Right lobe of liver (tissue), 6 donors: Measurements from ENCODE around the gene ZBTB43. TPM values are rescaled to one million over a fixed set of nuclear protein-coding genes. Genes with fewer than 3 reads are reported as not detected.

Experiments
- ATAC-seq, 4 donors: fragments of 200-7000 bp; cut with Tn5 transposase; one replicate each; pipeline ENCODE4 v1.9.1; 2020; ENCODE audit warnings: mild to moderate bottlenecking in 4 of 4, moderate library complexity in 4 of 4
- DNase-seq, 3 donors: peaks; one replicate each; pipeline ENCODE4 v3.0.0-alpha.2; 2020
- H3K27ac ChIP-seq, 3 donors: fragments of 200-600 bp; one replicate each; pipeline ENCODE4 v1.8.0; 2022
- H3K27me3 ChIP-seq, 2 donors: fragments of 200-600 bp; one replicate each; pipeline ENCODE4 v1.8.0; 2022
- H3K36me3 ChIP-seq, 4 donors: fragments of 200-600 bp; sonication (generic) in 1 of 4; one replicate each; pipeline versions ENCODE4 v1.5.1 to v1.8.0; 2017 to 2022; ENCODE audit warnings: control low read depth in 1 of 4
- H3K4me1 ChIP-seq, 4 donors: fragments of 200-600 bp; sonication (generic) in 1 of 4; one replicate each; pipeline versions ENCODE4 v1.5.1 to v1.8.0; 2017 to 2022; ENCODE audit warnings: control low read depth in 1 of 4
- H3K4me3 ChIP-seq, 3 donors: fragments of 200-600 bp; one replicate each; pipeline ENCODE4 v1.8.0; 2022
- H3K9me3 ChIP-seq, 4 donors: fragments of 200-600 bp; sonication (generic) in 1 of 4; one replicate each; pipeline versions ENCODE4 v1.5.1 to v1.8.0; 2017 to 2022; ENCODE audit warnings: control low read depth in 1 of 4
- CTCF ChIP-seq, 4 donors: fragments of 200-600 bp in 3 of 4; fragments of 450-650 bp in 1 of 4; IDR thresholded peaks; one replicate each; pipeline versions ENCODE4 v1.5.1 to v1.8.0; 2016 to 2022; ENCODE audit warnings: antibody characterized with exemption in 4 of 4, mild to moderate bottlenecking in 2 of 4
- POLR2A ChIP-seq: fragments of 450-650 bp; IDR thresholded peaks from one replicate; pipeline ENCODE4 v1.6.1; 2017; ENCODE audit warnings: antibody characterized with exemption, mild to moderate bottlenecking
- WGBS: methylation state at CpG from one replicate; pipeline ENCODE4 v1.1.6; 2018; ENCODE audit warnings: low coverage, low lambda C conversion rate; ENCODE audit not compliant: insufficient coverage; ENCODE audit errors: missing lambda C conversion rate; 5-methylcytosine and 5-hydroxymethylcytosine counted together
- intact Hi-C, 2 donors: fragments of 100-400 bp; cut with DNase I; formaldehyde crosslinking; loops; one replicate each; pipeline versions ENCODE4 v1.11.2 to v1.14.1; 2022
- total RNA-seq, 6 experiments: library from RNA; depleted of rRNA in 2 of 6; stranded (reverse); fragments of >200 nt in 2 of 6; fragmentation: NEBNext Ultra II Directional in 3 of 6; extraction: Animal tissue kit (Norgen Biotek cat#: 25700) in 3 of 6; gene quantifications; one replicate each; pipeline versions ENCODE4 v1.1.0 to v1.2.4, GENCODE V29; 2016 to 2023
- donor health status: DM: no; HTN: yes; CAD: no.
- donor health status: DM: no; HTN: no; CAD: no.
- donor health status: DM: no; HTN: no; CAD: no.
- donor health status: DM: no; HTN: yes; CAD: no.
- donor health status: DM: no; HTN: yes; CAD: no.

Gene ZBTB43
- total RNA-seq, 6 experiments from 2014 or later, result 4.8 to 14.5 (median 9.9) TPM

DNA sequence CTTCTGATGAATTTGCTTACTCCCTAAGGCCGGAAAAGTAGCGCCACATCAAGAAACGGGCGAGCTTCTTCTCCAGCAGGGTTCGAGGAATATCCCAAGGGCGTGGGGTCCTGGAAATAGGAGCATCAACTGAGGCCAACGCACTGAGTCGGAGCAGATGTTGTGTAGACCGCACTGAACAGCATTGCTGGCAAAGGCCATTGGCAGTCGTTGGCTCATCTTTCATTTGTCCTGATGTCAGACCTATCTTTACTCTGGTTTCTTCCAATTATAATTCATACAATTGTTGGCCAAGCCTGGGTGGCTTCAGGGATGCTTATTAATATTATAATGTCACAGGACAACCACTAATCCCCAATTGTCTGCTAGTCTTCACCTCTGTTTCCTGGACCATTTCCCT, 82.1 kb downstream of the ZBTB43 start:
- Histone ChIP-seq H3K36me3 (peaks cover 0 to 3% (median 0%) of the 10 kb centered on the region in 4 donors), H3K4me3 (no peak overlapping the region), H3K27me3 (no peaks in the 10 kb centered on the region), H3K9me3 (no peaks in the 10 kb centered on the region), H3K4me1 (peaks cover 0 to 9% (median 2%) of the 10 kb centered on the region in 4 donors), H3K27ac (no peak overlapping the region)
- ATAC-seq, result no peak
- WGBS, result 100% methylated on average over 1 of the region's 10 CpGs
- DNase-seq, result no peak
- TF ChIP-seq POLR2A, result no peak
- no peak for TF ChIP-seq CTCF (IDR thresholded peaks at IDR 0.05)
- intact Hi-C loops, result no loop called here

Other genes starting within 250 kb of the ZBTB43 start
- gene LMX1B, start 191.1 kb upstream of the ZBTB43 start, total RNA-seq, result not detected
- 1 to 10 TPM; 2.0 to 3.4 (median 2.3) TPM for gene ZBTB34, start 55.6 kb downstream of the ZBTB43 start, total RNA-seq
- 1 to 10 TPM; 1.2 to 3.8 (median 2.4) TPM for gene RALGPS1, start 109.7 kb downstream of the ZBTB43 start, total RNA-seq